Body of pancreas (tissue), 4 donors: ENCODE data around the gene ADGRG7.

Experiments
- POLR2A ChIP-seq, 3 donors: fragments of 450-650 bp; IDR thresholded peaks; one replicate each; pipeline ENCODE4 v1.6.1; 2016; ENCODE audit warnings: antibody characterized with exemption in 3 of 3, mild to moderate bottlenecking in 2 of 3
- TF ChIP-seq, protein P1 (sequence below), 7 experiments: fragments of 450-650 bp in 4 of 7; fragments of 200-600 bp in 3 of 7; sonication (generic) in 3 of 7; IDR thresholded peaks; one replicate each; pipeline ENCODE4 v1.5.1; 2016 to 2019; ENCODE audit warnings: antibody characterized with exemption in 7 of 7

DNA sequence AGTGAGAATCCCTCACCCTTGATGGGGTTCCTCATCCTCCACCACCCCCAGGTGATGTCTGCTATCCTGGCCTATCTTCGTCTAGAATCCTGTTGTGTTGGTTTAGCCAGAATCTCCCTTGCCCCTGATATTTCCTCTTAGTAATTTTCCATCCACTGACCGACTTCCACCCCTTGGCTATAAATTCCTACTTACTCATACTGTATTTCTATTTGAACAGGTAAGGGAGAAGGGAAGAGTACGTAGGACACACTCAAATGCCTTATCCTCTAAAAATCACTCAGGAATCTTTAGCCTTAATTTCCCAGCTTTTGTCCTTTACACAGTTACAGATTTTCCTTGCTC lies 99.2 kb downstream of the ADGRG7 start:
- no peak for TF ChIP-seq POLR2A (IDR thresholded peaks at IDR 0.05)
- TF ChIP-seq, protein P1, sequence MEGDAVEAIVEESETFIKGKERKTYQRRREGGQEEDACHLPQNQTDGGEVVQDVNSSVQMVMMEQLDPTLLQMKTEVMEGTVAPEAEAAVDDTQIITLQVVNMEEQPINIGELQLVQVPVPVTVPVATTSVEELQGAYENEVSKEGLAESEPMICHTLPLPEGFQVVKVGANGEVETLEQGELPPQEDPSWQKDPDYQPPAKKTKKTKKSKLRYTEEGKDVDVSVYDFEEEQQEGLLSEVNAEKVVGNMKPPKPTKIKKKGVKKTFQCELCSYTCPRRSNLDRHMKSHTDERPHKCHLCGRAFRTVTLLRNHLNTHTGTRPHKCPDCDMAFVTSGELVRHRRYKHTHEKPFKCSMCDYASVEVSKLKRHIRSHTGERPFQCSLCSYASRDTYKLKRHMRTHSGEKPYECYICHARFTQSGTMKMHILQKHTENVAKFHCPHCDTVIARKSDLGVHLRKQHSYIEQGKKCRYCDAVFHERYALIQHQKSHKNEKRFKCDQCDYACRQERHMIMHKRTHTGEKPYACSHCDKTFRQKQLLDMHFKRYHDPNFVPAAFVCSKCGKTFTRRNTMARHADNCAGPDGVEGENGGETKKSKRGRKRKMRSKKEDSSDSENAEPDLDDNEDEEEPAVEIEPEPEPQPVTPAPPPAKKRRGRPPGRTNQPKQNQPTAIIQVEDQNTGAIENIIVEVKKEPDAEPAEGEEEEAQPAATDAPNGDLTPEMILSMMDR (IDR thresholded peaks at IDR 0.05), result no peak
